ENCODE results near the gene TP63. TPM values are rescaled to one million over a fixed set of nuclear protein-coding genes. Genes with fewer than 3 reads are reported as not detected.
"Not testable (repeated sequence)": the region's sequence is repeated elsewhere in the genome, so short reads cannot be mapped to it uniquely, and the experiment has no call there.

Gene TP63
- total RNA-seq, 1 experiment from 2014 or later, result 0.06 TPM

DNA sequence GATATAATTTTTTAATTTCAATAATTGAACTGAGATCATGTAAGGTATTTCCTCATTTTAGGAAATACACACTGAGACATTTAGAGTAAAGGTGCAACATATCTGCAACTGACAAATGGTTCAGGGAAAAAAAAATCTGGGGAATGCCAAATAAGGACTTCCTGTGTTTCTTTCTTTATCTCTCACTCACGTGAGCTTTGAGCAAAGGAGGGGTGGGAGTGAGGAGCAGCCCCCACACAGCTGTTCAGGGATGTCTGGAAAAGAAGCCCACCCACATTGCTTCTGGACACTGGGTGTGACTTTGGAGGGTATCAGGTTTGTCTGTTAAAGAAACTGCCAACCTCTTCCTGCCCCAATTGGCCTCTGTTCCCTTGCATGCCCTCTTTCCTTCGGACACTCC is 5.6 kb upstream of the TP63 start:
- no peak for DNase-seq (ENCODE audit: low read depth)

DNA sequence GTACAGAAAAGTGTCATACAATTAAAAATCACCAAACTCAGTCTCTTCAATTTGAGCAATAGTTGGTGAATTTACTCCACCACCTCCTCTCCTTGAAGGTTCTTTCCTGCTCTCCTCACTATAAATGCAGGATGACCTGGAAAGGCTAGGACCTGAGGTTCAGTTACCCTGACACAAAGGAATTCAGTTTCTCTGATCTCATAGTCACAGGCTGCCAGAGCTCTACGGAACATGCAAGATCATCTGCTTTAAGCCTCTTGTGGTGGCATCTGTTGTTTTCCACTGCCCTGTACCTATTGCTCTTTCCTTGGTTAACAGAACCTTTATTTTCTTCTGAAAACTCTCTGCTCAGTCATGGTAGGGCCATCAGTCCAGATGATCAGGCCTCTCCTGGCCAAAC is 4.9 kb upstream of the TP63 start:
- no peak for DNase-seq (ENCODE audit: low read depth)

GRCh38 chr3:189629803-189630455 is 1.3 kb upstream of the TP63 start:
- DNase-seq (ENCODE audit: low read depth), result no peak

GRCh38 chr3:189630767-189631372 is 319 bp upstream of the TP63 start:
- DNase-seq (ENCODE audit: low read depth), result no peak

DNA sequence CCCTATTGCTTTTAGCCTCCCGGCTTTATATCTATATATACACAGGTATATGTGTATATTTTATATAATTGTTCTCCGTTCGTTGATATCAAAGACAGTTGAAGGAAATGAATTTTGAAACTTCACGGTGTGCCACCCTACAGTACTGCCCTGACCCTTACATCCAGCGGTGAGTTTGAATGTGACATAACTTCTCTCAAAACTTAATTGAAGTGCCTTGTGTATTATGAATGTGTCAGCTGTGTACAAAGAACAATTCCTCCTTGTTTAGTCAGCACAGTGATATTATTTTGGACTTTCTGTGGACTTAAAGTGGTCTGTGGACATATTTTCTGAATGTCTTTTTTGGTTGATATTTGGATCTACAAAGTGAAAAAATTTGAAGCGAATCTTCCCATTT is 220 bp downstream of the TP63 start:
- DNase-seq (ENCODE audit: low read depth), result no peak

- DNase-seq (ENCODE audit: low read depth), result no peak
Observed at GRCh38 chr3:189632242-189632641, 1.1 kb downstream of the TP63 start.

DNA sequence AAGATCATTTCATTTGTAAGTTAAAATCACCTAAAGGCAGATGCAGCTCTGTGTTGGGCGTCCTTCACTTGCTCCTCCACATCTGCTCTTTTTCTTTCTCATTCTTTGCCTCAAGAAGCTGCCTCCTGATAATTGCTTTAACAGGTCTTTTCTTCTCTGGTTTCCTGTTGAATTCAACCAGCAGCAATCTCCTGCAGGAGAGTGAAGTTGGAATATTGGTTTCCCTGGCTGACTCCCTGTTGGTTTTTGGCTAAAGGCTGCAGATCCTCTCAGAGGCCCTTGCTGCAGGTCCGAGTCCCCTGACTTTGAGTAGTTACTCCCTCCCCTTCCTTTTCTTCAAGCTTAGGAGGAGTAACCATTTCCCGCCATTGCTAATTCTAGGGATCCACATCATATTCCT is 4.2 kb downstream of the TP63 start:
- DNase-seq (ENCODE audit: low read depth), result no peak

GRCh38 chr3:189636048-189636447 is 4.9 kb downstream of the TP63 start:
- no peak for DNase-seq (ENCODE audit: low read depth)

DNA sequence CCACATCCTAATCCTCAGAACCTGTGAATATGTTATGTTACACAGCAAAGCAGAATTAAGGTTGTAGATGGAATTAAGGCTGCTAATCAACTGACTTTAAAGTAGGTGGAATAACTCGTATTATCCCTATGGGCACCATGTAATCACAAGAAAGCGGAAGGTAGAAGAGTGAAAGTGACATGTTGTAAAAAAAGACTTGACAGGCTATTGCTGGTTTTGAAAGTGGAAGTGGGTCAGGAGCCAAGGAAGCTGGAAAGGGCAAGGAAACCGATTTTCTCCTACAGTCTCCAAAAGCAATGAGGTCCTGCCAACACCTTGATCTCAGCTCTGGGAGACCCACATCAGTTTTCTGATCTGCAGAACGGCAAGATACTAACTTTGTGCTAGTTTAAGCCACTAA is 6.6 kb downstream of the TP63 start:
- DNase-seq (ENCODE audit: low read depth), result no peak

- no peak for DNase-seq (ENCODE audit: low read depth)
Observed at GRCh38 chr3:189638276-189639031, 7.3 kb downstream of the TP63 start.

DNA sequence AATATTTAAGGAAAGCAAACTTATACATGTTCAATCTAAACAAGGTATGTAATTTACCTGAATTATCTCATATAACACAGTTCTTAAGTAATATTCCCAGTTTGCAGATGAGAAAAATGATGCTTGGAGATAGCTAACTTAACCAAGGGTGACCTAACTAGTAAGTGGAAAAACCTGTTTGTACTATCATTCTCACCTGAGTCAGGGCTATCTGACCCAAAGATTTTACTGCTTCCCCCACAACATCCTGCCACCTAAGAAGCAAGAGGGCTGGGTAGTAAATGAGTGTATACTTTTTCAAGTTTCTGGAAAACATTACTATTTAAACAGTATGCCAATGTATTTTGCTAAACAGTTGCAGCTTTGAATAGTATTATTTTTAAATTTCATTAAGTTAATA is 10.6 kb downstream of the TP63 start:
- no peak for DNase-seq (ENCODE audit: low read depth)

DNA sequence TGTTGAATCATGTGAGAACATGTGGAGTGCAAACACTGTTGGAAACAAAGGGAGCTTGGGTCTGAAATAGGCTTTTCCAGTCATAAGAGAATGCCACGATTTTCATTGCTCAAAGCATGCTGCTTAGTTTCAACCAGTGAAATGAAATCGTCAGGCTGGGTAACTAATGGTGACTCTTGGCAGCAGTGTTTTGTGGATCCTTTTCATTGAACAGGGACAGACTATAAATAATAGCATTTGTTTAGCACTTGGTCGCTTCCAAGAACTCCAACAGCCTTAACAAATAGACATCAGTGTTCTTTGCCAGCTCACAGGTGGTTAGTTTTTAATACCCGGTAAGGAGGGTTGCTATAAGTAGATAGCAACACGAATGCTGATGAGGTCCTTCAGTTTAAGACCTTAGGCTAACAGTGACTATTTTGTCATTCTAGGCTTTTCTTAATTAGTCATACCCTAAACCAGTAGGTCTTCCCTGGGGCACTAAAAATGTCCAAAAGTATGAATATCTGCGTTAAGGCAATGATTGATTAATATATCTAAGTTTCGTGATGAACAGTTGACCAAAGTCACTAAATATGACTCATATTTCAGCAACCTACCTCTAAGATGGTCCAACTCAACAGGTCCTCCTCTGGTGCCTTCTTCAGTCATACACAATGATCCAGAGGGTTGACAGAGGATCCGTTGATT is 15.8 kb downstream of the TP63 start:
- DNase-seq (ENCODE audit: low read depth), result no peak

- DNase-seq (ENCODE audit: low read depth), result peak; percentile 57
Observed at GRCh38 chr3:189652042-189652441, 20.9 kb downstream of the TP63 start.

- no peak for DNase-seq (ENCODE audit: low read depth)
Observed at GRCh38 chr3:189655617-189656016, 24.4 kb downstream of the TP63 start.

- DNase-seq (ENCODE audit: low read depth), result no peak
Observed at GRCh38 chr3:189659571-189659970, 28.4 kb downstream of the TP63 start.

DNA sequence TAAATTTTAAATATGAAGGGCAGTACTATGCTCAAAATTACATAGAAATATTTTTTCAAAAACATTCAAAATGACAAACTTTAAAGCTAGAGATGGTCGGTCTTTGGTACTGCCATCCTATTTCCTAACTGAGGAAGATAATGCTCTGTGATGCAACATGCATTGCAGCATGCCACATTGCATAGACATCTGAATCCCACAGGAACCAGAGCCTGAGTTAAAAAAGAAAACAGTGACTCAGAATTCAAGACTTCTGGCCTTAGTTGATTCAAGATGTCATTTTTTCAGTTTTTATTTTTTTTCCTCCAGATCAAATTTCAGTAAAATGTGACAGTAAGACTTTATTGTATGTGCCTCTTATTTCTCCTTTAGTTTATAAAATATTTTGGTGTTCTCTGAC is 33.1 kb downstream of the TP63 start:
- peak; percentile 91 for DNase-seq (ENCODE audit: low read depth)

- not testable (repeated sequence) for DNase-seq (ENCODE audit: low read depth)
Observed at GRCh38 chr3:189672346-189672745, 41.2 kb downstream of the TP63 start.

DNA sequence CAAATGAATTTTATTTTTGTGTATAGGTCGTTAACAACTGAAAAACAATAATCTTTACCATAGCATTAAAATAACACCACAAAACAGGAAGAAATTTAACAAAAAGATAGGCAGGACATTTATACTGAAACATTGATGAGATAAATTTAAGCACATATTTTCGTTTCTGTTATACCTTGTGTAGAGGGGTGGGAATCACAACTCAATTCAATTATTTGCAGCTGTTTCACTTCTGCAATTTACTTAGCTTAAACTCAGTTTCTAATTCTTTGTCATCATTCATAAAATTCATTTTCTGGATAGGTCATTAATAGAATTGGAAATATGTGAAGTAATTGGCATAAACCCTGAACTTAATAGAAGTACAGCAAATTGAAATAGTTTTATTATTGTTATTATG is 42.3 kb downstream of the TP63 start:
- DNase-seq (ENCODE audit: low read depth), result no peak

GRCh38 chr3:189674249-189674913 is 43.2 kb downstream of the TP63 start:
- no peak for DNase-seq (ENCODE audit: low read depth)

- no peak for DNase-seq (ENCODE audit: low read depth)
Observed at GRCh38 chr3:189677667-189678066, 46.5 kb downstream of the TP63 start.

DNA sequence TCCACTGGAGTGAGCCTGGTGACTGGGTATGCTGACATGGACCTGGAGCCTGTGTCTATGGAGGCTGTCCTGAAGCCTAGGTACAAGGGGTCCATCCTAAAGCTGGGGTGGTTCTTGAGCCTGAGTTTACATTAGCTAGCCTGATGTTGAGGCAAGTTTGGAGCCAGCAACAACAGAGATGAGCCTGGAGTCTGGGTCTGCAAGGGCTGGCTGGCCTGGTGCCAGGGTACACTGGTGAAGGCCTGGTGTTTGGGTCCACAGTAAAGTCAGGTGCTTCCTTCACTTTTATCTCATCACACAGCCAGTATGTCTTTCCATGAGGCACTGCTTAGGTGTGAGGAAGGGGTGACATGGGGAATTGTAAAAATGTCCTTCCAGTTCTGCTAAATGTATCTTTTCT is 49.5 kb downstream of the TP63 start:
- no peak for DNase-seq (ENCODE audit: low read depth)

Data from HT1080 (cell line).